CD4-positive, alpha-beta T cell treated with Interleukin-6 at 100 ng/mL for 8 hours (primary cell): ENCODE results near the gene RNF26.

Experiments
- DNase-seq: peaks from one replicate; pipeline ENCODE4 v3.0.0-alpha.2; 2020; ENCODE audit warnings: mixed read lengths, low spot score

RNF26 gene

GRCh38 chr11:119334174-119334930, at the start of gene RNF26:
Gene RNF26, plus strand, starts transcription at chr11:119334527. Its CDS starts 596 bp downstream, at chr11:119335123.
- peak; percentile 95 for DNase-seq

GRCh38 chr11:119285431-119285830, 48.9 kb upstream of the RNF26 start:
- no peak for DNase-seq

- no peak for DNase-seq
These were observed 46.1 kb upstream of the RNF26 start for GRCh38 chr11:119288219-119288618.

GRCh38 chr11:119290894-119291497, 43.3 kb upstream of the RNF26 start:
- DNase-seq: no peak

- no peak for DNase-seq
These were observed 40.9 kb upstream of the RNF26 start for GRCh38 chr11:119293461-119293860.

GRCh38 chr11:119295178-119295577, 39.1 kb upstream of the RNF26 start:
- DNase-seq: no peak

- DNase-seq: no peak
These were observed 36.4 kb upstream of the RNF26 start for GRCh38 chr11:119297938-119298337.

- DNase-seq: no peak
These were observed 35.6 kb upstream of the RNF26 start for GRCh38 chr11:119298726-119299125.

- no peak for DNase-seq
These were observed 34.9 kb upstream of the RNF26 start for GRCh38 chr11:119299416-119299815.

GRCh38 chr11:119300198-119300964, 33.9 kb upstream of the RNF26 start:
- no peak for DNase-seq

GRCh38 chr11:119303227-119303718, 31.1 kb upstream of the RNF26 start:
- DNase-seq: no peak

- DNase-seq: no peak
These were observed 28.6 kb upstream of the RNF26 start for GRCh38 chr11:119305556-119306372.

- peak; percentile 44 for DNase-seq
These were observed 27.9 kb upstream of the RNF26 start for GRCh38 chr11:119306373-119306890.

GRCh38 chr11:119307219-119307618, 27.1 kb upstream of the RNF26 start:
- DNase-seq: no peak

GRCh38 chr11:119307974-119308373, 26.4 kb upstream of the RNF26 start:
- no peak for DNase-seq

- DNase-seq: no peak
These were observed 24.9 kb upstream of the RNF26 start for GRCh38 chr11:119309411-119309810.

- DNase-seq: no peak
These were observed 24.2 kb upstream of the RNF26 start for GRCh38 chr11:119309953-119310681.

- no peak for DNase-seq
These were observed 23.7 kb upstream of the RNF26 start for GRCh38 chr11:119310682-119311052.

GRCh38 chr11:119314726-119315125, 19.6 kb upstream of the RNF26 start:
- DNase-seq: no peak

- peak; percentile 45 for DNase-seq
These were observed 19.0 kb upstream of the RNF26 start for GRCh38 chr11:119315131-119316015.
